Activated T-cell treated with anti-CD3 and anti-CD28 coated beads, Interleukin-2, amount 50 U/mL, for 24 hours (primary cell): Measurements from ENCODE around the gene RCVRN.

Source experiments
- DNase-seq: peaks from one replicate; pipeline ENCODE4 v3.0.0-alpha.2; 2020
- H3K27ac Mint-ChIP-seq: 2 replicates; pipeline ENCODE4 v1.8.0; 2020; ENCODE audit warnings: mild to moderate bottlenecking, mixed read lengths
- H3K27me3 Mint-ChIP-seq: 2 replicates; pipeline ENCODE4 v1.8.0; 2020; ENCODE audit warnings: mixed read lengths
- H3K36me3 Mint-ChIP-seq: 2 replicates; pipeline ENCODE4 v1.8.0; 2020; ENCODE audit warnings: low read depth, mixed read lengths
- H3K4me1 Mint-ChIP-seq: 2 replicates; pipeline ENCODE4 v1.8.0; 2020; ENCODE audit warnings: low read depth, mixed read lengths
- H3K4me3 Mint-ChIP-seq: 2 replicates; pipeline ENCODE4 v1.8.0; 2020; ENCODE audit warnings: mild to moderate bottlenecking, moderate library complexity, mixed read lengths
- H3K9me3 Mint-ChIP-seq: 2 replicates; pipeline ENCODE4 v1.8.0; 2020; ENCODE audit warnings: mixed read lengths

RCVRN gene

GRCh38 chr17:9905078-9905415 lies at the start of gene RCVRN:
RCVRN (minus strand) TSS chr17:9905271; CDS start chr17:9905180, 91 bp downstream.
- H3K4me1 Mint-ChIP-seq = no peaks in the 10 kb centered on the region
- DNase-seq = no peak
- no peaks in the 10 kb centered on the region for H3K9me3 Mint-ChIP-seq
- peaks cover 8% of the 10 kb centered on the region for H3K27me3 Mint-ChIP-seq
- H3K36me3 Mint-ChIP-seq = no peaks in the 10 kb centered on the region
- H3K4me3 Mint-ChIP-seq = no peak within 1 kb of the TSS
- no peak within 1 kb of the TSS for H3K27ac Mint-ChIP-seq

- DNase-seq = no peak
- no peak overlapping the region for H3K4me3 Mint-ChIP-seq
- H3K4me1 Mint-ChIP-seq = no peaks in the 10 kb centered on the region
- no peak overlapping the region for H3K27ac Mint-ChIP-seq
- H3K36me3 Mint-ChIP-seq = no peaks in the 10 kb centered on the region
- no peaks in the 10 kb centered on the region for H3K9me3 Mint-ChIP-seq
- no peaks in the 10 kb centered on the region for H3K27me3 Mint-ChIP-seq
Observed at GRCh38 chr17:9953492-9953891, 48.4 kb upstream of the RCVRN start.

- no peaks in the 10 kb centered on the region for H3K27me3 Mint-ChIP-seq
- no peak overlapping the region for H3K27ac Mint-ChIP-seq
- DNase-seq = no peak
- H3K4me3 Mint-ChIP-seq = no peak overlapping the region
- H3K4me1 Mint-ChIP-seq = no peaks in the 10 kb centered on the region
- H3K9me3 Mint-ChIP-seq = no peaks in the 10 kb centered on the region
- H3K36me3 Mint-ChIP-seq = no peaks in the 10 kb centered on the region
Observed at GRCh38 chr17:9951803-9952202, 46.7 kb upstream of the RCVRN start.

GRCh38 chr17:9948928-9949327 lies 43.9 kb upstream of the RCVRN start:
- no peaks in the 10 kb centered on the region for H3K27me3 Mint-ChIP-seq
- no peaks in the 10 kb centered on the region for H3K36me3 Mint-ChIP-seq
- H3K9me3 Mint-ChIP-seq = no peaks in the 10 kb centered on the region
- no peak overlapping the region for H3K4me3 Mint-ChIP-seq
- no peak overlapping the region for H3K27ac Mint-ChIP-seq
- no peaks in the 10 kb centered on the region for H3K4me1 Mint-ChIP-seq
- DNase-seq = no peak

GRCh38 chr17:9944704-9945103 lies 39.6 kb upstream of the RCVRN start:
- no peaks in the 10 kb centered on the region for H3K4me1 Mint-ChIP-seq
- H3K4me3 Mint-ChIP-seq = no peak overlapping the region
- no peaks in the 10 kb centered on the region for H3K36me3 Mint-ChIP-seq
- DNase-seq = no peak
- H3K9me3 Mint-ChIP-seq = no peaks in the 10 kb centered on the region
- no peaks in the 10 kb centered on the region for H3K27me3 Mint-ChIP-seq
- no peak overlapping the region for H3K27ac Mint-ChIP-seq

- peaks cover 2% of the 10 kb centered on the region for H3K9me3 Mint-ChIP-seq
- no peaks in the 10 kb centered on the region for H3K27me3 Mint-ChIP-seq
- no peak overlapping the region for H3K27ac Mint-ChIP-seq
- H3K4me1 Mint-ChIP-seq = no peaks in the 10 kb centered on the region
- no peak overlapping the region for H3K4me3 Mint-ChIP-seq
- H3K36me3 Mint-ChIP-seq = no peaks in the 10 kb centered on the region
- no peak for DNase-seq
Observed at GRCh38 chr17:9943343-9943742, 38.3 kb upstream of the RCVRN start.

- Mint-ChIP-seq H3K27me3 (no peaks in the 10 kb centered on the region), H3K9me3 (peaks cover 3% of the 10 kb centered on the region), H3K36me3 (no peaks in the 10 kb centered on the region), H3K4me3 (no peak overlapping the region), H3K27ac (no peak overlapping the region), H3K4me1 (no peaks in the 10 kb centered on the region)
- DNase-seq = no peak
Observed at GRCh38 chr17:9942885-9943284, 37.8 kb upstream of the RCVRN start.

- Mint-ChIP-seq H3K9me3 (peaks cover 3% of the 10 kb centered on the region), H3K4me1 (no peaks in the 10 kb centered on the region), H3K36me3 (no peaks in the 10 kb centered on the region), H3K27me3 (no peaks in the 10 kb centered on the region), H3K4me3 (no peak overlapping the region), H3K27ac (no peak overlapping the region)
- no peak for DNase-seq
Observed at GRCh38 chr17:9941305-9941704, 36.2 kb upstream of the RCVRN start.

GRCh38 chr17:9940841-9941240 lies 35.8 kb upstream of the RCVRN start:
- H3K36me3 Mint-ChIP-seq = no peaks in the 10 kb centered on the region
- no peak for DNase-seq
- H3K27me3 Mint-ChIP-seq = no peaks in the 10 kb centered on the region
- peaks cover 3% of the 10 kb centered on the region for H3K9me3 Mint-ChIP-seq
- no peak overlapping the region for H3K4me3 Mint-ChIP-seq
- H3K4me1 Mint-ChIP-seq = no peaks in the 10 kb centered on the region
- no peak overlapping the region for H3K27ac Mint-ChIP-seq

GRCh38 chr17:9938764-9939163 lies 33.7 kb upstream of the RCVRN start:
- no peak overlapping the region for H3K4me3 Mint-ChIP-seq
- no peaks in the 10 kb centered on the region for H3K27me3 Mint-ChIP-seq
- no peak overlapping the region for H3K27ac Mint-ChIP-seq
- no peaks in the 10 kb centered on the region for H3K4me1 Mint-ChIP-seq
- H3K9me3 Mint-ChIP-seq = peaks cover 3% of the 10 kb centered on the region
- DNase-seq = no peak
- no peaks in the 10 kb centered on the region for H3K36me3 Mint-ChIP-seq

- no peak overlapping the region for H3K27ac Mint-ChIP-seq
- no peaks in the 10 kb centered on the region for H3K36me3 Mint-ChIP-seq
- peaks cover 3% of the 10 kb centered on the region for H3K9me3 Mint-ChIP-seq
- no peaks in the 10 kb centered on the region for H3K27me3 Mint-ChIP-seq
- no peak overlapping the region for H3K4me3 Mint-ChIP-seq
- DNase-seq = no peak
- no peaks in the 10 kb centered on the region for H3K4me1 Mint-ChIP-seq
Observed at GRCh38 chr17:9937901-9938300, 32.8 kb upstream of the RCVRN start.

- no peaks in the 10 kb centered on the region for H3K27me3 Mint-ChIP-seq
- no peak overlapping the region for H3K4me3 Mint-ChIP-seq
- no peaks in the 10 kb centered on the region for H3K36me3 Mint-ChIP-seq
- no peak overlapping the region for H3K27ac Mint-ChIP-seq
- DNase-seq = no peak
- H3K4me1 Mint-ChIP-seq = no peaks in the 10 kb centered on the region
- H3K9me3 Mint-ChIP-seq = peaks cover 3% of the 10 kb centered on the region
Observed at GRCh38 chr17:9937241-9937761, 32.2 kb upstream of the RCVRN start.

- no peaks in the 10 kb centered on the region for H3K27me3 Mint-ChIP-seq
- H3K4me3 Mint-ChIP-seq = no peak overlapping the region
- H3K4me1 Mint-ChIP-seq = no peaks in the 10 kb centered on the region
- no peak for DNase-seq
- no peak overlapping the region for H3K27ac Mint-ChIP-seq
- H3K9me3 Mint-ChIP-seq = peaks cover 3% of the 10 kb centered on the region
- H3K36me3 Mint-ChIP-seq = no peaks in the 10 kb centered on the region
Observed at GRCh38 chr17:9936095-9936494, 31.0 kb upstream of the RCVRN start.

- H3K27ac Mint-ChIP-seq = no peak overlapping the region
- H3K27me3 Mint-ChIP-seq = no peaks in the 10 kb centered on the region
- no peak for DNase-seq
- H3K4me3 Mint-ChIP-seq = no peak overlapping the region
- no peaks in the 10 kb centered on the region for H3K36me3 Mint-ChIP-seq
- no peaks in the 10 kb centered on the region for H3K4me1 Mint-ChIP-seq
- peaks cover 3% of the 10 kb centered on the region for H3K9me3 Mint-ChIP-seq
Observed at GRCh38 chr17:9935408-9935807, 30.3 kb upstream of the RCVRN start.

- Mint-ChIP-seq H3K27ac (no peak overlapping the region), H3K9me3 (peaks cover 3% of the 10 kb centered on the region), H3K27me3 (no peaks in the 10 kb centered on the region), H3K4me3 (no peak overlapping the region), H3K4me1 (no peaks in the 10 kb centered on the region), H3K36me3 (no peaks in the 10 kb centered on the region)
- DNase-seq = no peak
Observed at GRCh38 chr17:9934331-9934730, 29.3 kb upstream of the RCVRN start.

- no peaks in the 10 kb centered on the region for H3K27me3 Mint-ChIP-seq
- no peak for DNase-seq
- no peak overlapping the region for H3K27ac Mint-ChIP-seq
- no peaks in the 10 kb centered on the region for H3K36me3 Mint-ChIP-seq
- H3K9me3 Mint-ChIP-seq = no peaks in the 10 kb centered on the region
- no peak overlapping the region for H3K4me3 Mint-ChIP-seq
- H3K4me1 Mint-ChIP-seq = no peaks in the 10 kb centered on the region
Observed at GRCh38 chr17:9932491-9932890, 27.4 kb upstream of the RCVRN start.
